GM10248 (cell line): Measurements from ENCODE around the gene BCAS4.

Experiments
- CTCF ChIA-PET: fragments of 300-600 bp; sonication (Branson Sonifier 250); formaldehyde crosslinking; extraction: SDS; loops from one replicate; lab custom pipeline; 2021; ENCODE audit warnings: antibody characterized with exemption; lab: Yijun Ruan, JAX
- POLR2A ChIA-PET: fragments of 350-650 bp; sonication (Branson Sonifier 250); formaldehyde crosslinking; extraction: SDS; loops from one replicate; lab custom pipeline; 2020; ENCODE audit warnings: antibody characterized with exemption; lab: Yijun Ruan, JAX
- DNase-seq: peaks from one replicate; pipeline ENCODE4 v3.0.0; 2012; ENCODE audit errors: extremely low spot score
- TF ChIP-seq, protein P1 (sequence below): IDR thresholded peaks from 2 replicates; pipeline ENCODE4 v1.5.1; 2012; ENCODE audit warnings: mild to moderate bottlenecking, low read depth; ENCODE audit errors: extremely low read depth, missing control alignments, control extremely low read depth

Gene BCAS4

DNA sequence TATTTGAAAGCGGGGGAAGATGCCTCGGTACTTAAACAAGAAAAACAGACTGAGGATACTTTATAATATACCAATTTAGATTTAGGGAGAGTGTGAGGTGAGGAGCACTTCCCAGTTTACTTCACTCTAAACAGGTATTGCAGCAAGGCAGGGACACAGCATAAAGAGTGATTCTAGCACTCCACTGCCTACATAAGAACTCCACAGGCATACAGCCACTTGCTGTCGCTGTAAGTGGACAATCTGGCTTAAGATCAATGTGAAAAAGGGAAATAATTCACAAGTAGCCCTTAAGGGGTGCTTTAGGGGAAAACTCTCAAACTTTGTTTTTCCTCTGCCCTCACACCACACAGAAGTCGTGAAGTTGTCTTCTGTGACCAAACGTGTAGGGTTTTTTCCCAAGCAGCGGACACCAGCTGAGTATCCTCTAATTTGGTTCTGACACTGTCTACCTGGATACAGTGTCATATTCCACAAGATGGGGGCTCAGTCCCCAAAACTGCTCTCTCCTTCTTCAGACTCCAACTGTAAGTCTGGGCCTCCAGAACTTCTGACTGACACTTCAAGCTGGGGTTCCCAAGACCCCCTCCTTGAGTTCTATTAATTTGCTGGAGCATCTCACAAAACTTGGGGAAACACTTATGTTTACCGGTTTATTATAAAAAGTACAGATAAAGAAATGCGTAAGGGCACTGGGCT, 127.1 kb downstream of the BCAS4 start:
- DNase-seq: no peak
- ChIA-PET POLR2A (interaction anchor here (0.5 to 0.9 kb wide), 3 partner anchors 9 to 141 kb away, joined by 4 to 5 read pairs (median 5); partner anchors contain the start of gene ADNP), CTCF (interaction anchor here (1.9 to 13.0 kb wide), 4 partner anchors 8 to 130 kb away, joined by 4 to 220 read pairs (median 128); partner anchors contain the start of genes ADNP, BCAS4, DPM1 and MOCS3)
- TF ChIP-seq, protein P1, sequence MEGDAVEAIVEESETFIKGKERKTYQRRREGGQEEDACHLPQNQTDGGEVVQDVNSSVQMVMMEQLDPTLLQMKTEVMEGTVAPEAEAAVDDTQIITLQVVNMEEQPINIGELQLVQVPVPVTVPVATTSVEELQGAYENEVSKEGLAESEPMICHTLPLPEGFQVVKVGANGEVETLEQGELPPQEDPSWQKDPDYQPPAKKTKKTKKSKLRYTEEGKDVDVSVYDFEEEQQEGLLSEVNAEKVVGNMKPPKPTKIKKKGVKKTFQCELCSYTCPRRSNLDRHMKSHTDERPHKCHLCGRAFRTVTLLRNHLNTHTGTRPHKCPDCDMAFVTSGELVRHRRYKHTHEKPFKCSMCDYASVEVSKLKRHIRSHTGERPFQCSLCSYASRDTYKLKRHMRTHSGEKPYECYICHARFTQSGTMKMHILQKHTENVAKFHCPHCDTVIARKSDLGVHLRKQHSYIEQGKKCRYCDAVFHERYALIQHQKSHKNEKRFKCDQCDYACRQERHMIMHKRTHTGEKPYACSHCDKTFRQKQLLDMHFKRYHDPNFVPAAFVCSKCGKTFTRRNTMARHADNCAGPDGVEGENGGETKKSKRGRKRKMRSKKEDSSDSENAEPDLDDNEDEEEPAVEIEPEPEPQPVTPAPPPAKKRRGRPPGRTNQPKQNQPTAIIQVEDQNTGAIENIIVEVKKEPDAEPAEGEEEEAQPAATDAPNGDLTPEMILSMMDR: no peak

DNA sequence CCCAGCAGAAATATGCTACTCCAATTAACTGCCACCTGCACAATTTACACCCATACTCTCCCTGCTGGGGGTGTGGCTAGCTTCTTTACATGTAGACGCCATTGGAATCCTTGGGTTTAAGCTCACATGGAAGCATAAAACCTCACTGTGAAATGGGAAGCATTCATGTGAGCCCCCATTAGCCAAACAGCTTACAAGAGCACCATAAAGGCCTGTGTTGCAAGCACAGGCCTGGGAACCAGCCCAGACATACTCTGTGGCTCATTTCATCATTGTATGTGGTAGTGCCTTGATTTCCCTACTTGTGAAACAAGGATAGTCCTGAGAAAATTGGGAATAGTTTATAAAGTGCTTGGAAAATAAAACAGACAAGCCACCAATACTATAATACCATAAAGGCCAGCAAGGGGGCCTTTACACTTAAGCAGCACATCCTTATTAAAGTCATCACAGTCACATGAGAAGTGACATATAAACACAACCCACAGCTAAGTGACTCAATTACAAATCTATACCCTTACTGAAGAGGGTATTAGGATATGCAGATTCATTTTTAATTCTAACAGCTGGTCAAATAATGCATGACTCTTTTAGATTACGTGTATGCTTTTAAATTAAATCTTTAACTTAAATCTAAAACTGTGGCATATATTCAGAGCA, 129.5 kb downstream of the BCAS4 start:
- TF ChIP-seq, protein P1: no peak
- ChIA-PET POLR2A (no interaction called here), CTCF (interaction anchor here (0.9 to 13.0 kb wide), 5 partner anchors 12 to 132 kb away, joined by 3 to 220 read pairs (median 5); partner anchors contain the start of gene BCAS4)
- no peak for DNase-seq

DNA sequence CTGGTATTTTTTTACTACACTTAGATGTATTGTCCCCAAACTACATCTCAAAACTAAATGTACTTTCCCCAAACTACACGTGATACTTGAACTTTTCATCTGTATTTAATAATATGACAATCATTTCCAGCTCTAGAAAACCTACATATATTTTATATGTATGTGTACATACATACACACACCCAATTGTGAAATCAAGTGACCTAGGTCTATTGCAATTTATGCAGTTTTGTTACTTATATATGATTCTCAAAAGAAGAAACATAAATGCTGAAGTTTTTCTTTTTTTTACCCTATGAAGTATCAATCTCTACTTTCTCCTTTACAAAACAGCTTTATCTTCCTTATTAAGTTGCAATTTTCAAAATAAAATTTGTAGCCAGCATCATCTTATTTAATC, 131.7 kb downstream of the BCAS4 start:
- no peak for DNase-seq
- TF ChIP-seq, protein P1: no peak
- CTCF ChIA-PET: interaction anchor here (0.8 to 13.0 kb wide), 3 partner anchors 14 to 135 kb away, joined by 3 to 220 read pairs (median 191); partner anchors contain the start of gene BCAS4
- POLR2A ChIA-PET: no interaction called here
